Measurements from ENCODE around the gene RABAC1.

- TF ChIP-seq CTCF (IDR thresholded peaks at IDR 0.05), result no peak
- TF ChIP-seq ZFX (IDR thresholded peaks at IDR 0.05; ENCODE audit: borderline replicate concordance), result no peak
These were observed 52.0 kb downstream of the RABAC1 start for GRCh38 chr19:41906916-41907680.

Measured in 22Rv1 (cell line).